Activated CD4-positive, alpha-beta memory T cell treated with anti-CD3 and anti-CD28 coated beads, Interleukin-2, amount 10 ng/mL, durations not matched to agents 7 days and 5 days (primary cell): ENCODE measurements around the gene RPL29. TPM values are rescaled to one million over a fixed set of nuclear protein-coding genes. Genes with fewer than 3 reads are reported as not detected.
"Not testable (repeated sequence)": the region's sequence is repeated elsewhere in the genome, so short reads cannot be mapped to it uniquely, and the experiment has no call there.

Experiments
- CTCF ChIA-PET: fragments of 350-600 bp; sonication (Branson Sonifier 250); formaldehyde crosslinking; loops from one replicate; lab custom pipeline; 2021; ENCODE audit warnings: antibody characterized with exemption, inconsistent platforms; lab: Charles Lee
- POLR2A ChIA-PET: fragments of 350-600 bp; sonication (Branson Sonifier 250); formaldehyde crosslinking; loops from one replicate; lab custom pipeline; 2021; ENCODE audit warnings: antibody characterized with exemption; lab: Charles Lee
- DNase-seq: peaks from one replicate; pipeline ENCODE4 v3.0.0-alpha.2; 2020
- H3K27ac Mint-ChIP-seq: one replicate; pipeline ENCODE4 v1.8.0; 2021; ENCODE audit warnings: mild to moderate bottlenecking, mixed read lengths
- H3K27me3 Mint-ChIP-seq: one replicate; pipeline ENCODE4 v1.8.0; 2021; ENCODE audit warnings: mixed read lengths
- H3K36me3 Mint-ChIP-seq: one replicate; pipeline ENCODE4 v1.8.0; 2021; ENCODE audit warnings: low read depth, mixed read lengths
- H3K4me1 Mint-ChIP-seq: one replicate; pipeline ENCODE4 v1.8.0; 2021; ENCODE audit warnings: mixed read lengths
- H3K4me3 Mint-ChIP-seq: one replicate; pipeline ENCODE4 v1.8.0; 2021; ENCODE audit warnings: mild to moderate bottlenecking, mixed read lengths
- H3K9me3 Mint-ChIP-seq: one replicate; pipeline ENCODE4 v1.8.0; 2021; ENCODE audit warnings: mixed read lengths
- total RNA-seq, 2 experiments: library from RNA; stranded (reverse); gene quantifications; one replicate each; pipeline ENCODE4 v1.2.3, GENCODE V29; 2021

Gene RPL29
- total RNA-seq = 1,000 to 10,000 TPM; 1,042 to 1,047 TPM

GRCh38 chr3:51995346-51996163, at the start of gene RPL29:
Gene RPL29 (minus strand): TSS chr3:51995895. CDS start chr3:51995461, 434 bp downstream.
- ChIA-PET POLR2A (interaction anchor here (0.6 to 3.0 kb wide), 20 partner anchors 11 to 325 kb away, joined by 3 to 78 read pairs (median 4); partner anchors contain the start of genes ABHD14A, ABHD14B, ACY1 and DUSP7), CTCF (interaction anchor here (0.7 to 3.0 kb wide), 23 partner anchors 13 to 493 kb away, joined by 3 to 16 read pairs (median 4); partner anchors contain the start of genes ABHD14B, ACY1, PARP3 and POC1A)
- Mint-ChIP-seq H3K9me3 (no peaks in the 10 kb centered on the region), H3K4me1 (peaks cover 46% of the 10 kb centered on the region), H3K4me3 (peak within 1 kb of the TSS; percentile 100), H3K27me3 (peaks cover 10% of the 10 kb centered on the region), H3K27ac (peak within 1 kb of the TSS; percentile 99), H3K36me3 (peaks cover 43% of the 10 kb centered on the region)
- DNase-seq = peak; percentile 94

DNA sequence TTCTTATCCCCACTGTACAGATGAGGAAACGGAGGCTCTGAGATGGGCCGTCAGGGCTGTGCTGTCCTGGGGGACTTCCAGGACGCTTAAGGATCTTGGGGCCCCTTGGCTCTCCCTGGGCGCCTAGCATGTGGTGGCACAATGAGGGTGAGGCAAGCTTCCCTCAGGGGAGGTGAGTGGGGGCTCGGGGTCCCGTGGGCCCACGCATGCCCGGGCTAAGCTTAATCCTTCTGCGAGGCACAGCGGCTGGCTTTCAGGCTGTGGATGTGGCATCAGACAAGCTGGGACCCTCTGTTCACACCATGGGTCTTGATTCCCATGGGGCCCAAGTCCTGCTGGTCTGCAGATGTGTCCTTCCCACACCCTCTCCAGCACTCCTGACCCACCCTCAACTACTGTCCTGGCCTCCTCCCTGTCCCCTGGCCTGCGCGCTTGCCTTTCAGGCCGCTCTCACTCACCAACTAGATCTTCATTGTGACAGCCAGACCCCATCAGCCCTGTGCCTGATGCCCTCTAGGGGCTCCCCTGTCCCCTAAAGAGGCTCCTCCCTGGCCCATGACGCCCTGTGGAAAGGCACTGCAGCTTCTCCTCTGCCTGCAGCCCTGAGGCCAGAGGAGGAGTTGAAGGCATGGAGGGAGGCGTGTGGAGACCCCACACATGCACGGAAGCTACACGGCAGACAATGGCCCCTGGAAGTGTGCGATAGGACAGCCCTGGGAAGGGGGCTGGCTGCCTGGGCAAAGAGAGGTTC, 49.3 kb upstream of the RPL29 start:
- no peaks in the 10 kb centered on the region for H3K9me3 Mint-ChIP-seq
- no peak overlapping the region for H3K27ac Mint-ChIP-seq
- CTCF ChIA-PET = interaction anchor here (1.4 kb wide), 1 partner anchor 9 kb away, joined by 4 read pairs; no protein-coding TSS in a partner anchor
- POLR2A ChIA-PET = interaction anchor here (1.1 to 2.0 kb wide), 2 partner anchors 10 to 11 kb away, joined by 3 to 6 read pairs; partner anchors contain the start of gene DUSP7
- no peaks in the 10 kb centered on the region for H3K27me3 Mint-ChIP-seq
- peaks cover 3% of the 10 kb centered on the region for H3K4me1 Mint-ChIP-seq
- peaks cover 10% of the 10 kb centered on the region for H3K36me3 Mint-ChIP-seq
- H3K4me3 Mint-ChIP-seq = no peak overlapping the region
- DNase-seq = no peak

- no peak for DNase-seq
- POLR2A ChIA-PET = interaction anchor here (1.2 to 2.0 kb wide), 2 partner anchors 8 to 13 kb away, joined by 4 to 6 read pairs; partner anchors contain the start of gene DUSP7
- no peaks in the 10 kb centered on the region for H3K9me3 Mint-ChIP-seq
- H3K27me3 Mint-ChIP-seq = no peaks in the 10 kb centered on the region
- H3K36me3 Mint-ChIP-seq = no peaks in the 10 kb centered on the region
- CTCF ChIA-PET = no interaction called here
- no peak overlapping the region for H3K4me3 Mint-ChIP-seq
- no peak overlapping the region for H3K27ac Mint-ChIP-seq
- peaks cover 2% of the 10 kb centered on the region for H3K4me1 Mint-ChIP-seq
Observed at GRCh38 chr3:52043750-52044149, 48.1 kb upstream of the RPL29 start.

DNA sequence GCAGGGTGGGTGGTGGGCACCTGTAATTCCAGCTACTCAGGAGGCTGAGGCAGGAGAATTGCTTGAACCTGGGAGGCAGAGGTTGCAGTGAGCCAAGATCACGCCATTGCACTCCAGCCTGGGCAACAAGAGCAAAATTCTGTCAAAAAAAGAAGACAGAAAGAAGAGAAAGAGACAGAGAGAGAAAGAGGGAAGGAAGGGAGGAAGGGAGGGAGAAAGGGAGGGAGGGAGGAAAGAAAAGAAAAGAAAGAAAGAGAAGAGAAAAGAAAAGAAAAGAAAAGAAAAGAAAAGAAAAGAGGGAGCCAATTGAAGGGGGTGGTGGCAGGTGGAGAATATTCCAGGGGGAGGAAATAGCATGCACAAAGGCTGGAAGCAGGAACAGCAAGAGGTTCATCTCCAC, 47.3 kb upstream of the RPL29 start:
- not testable (repeated sequence) for H3K9me3 Mint-ChIP-seq, H3K4me3 Mint-ChIP-seq, H3K27ac Mint-ChIP-seq, DNase-seq, H3K4me1 Mint-ChIP-seq, H3K36me3 Mint-ChIP-seq, H3K27me3 Mint-ChIP-seq
- POLR2A ChIA-PET = interaction anchor here (1.2 to 1.6 kb wide), 2 partner anchors 9 to 13 kb away, joined by 4 to 5 read pairs; partner anchors contain the start of gene DUSP7
- CTCF ChIA-PET = interaction anchor here (2.7 kb wide), 1 partner anchor 14 kb away, joined by 7 read pairs; the partner anchor contains the start of gene DUSP7

DNA sequence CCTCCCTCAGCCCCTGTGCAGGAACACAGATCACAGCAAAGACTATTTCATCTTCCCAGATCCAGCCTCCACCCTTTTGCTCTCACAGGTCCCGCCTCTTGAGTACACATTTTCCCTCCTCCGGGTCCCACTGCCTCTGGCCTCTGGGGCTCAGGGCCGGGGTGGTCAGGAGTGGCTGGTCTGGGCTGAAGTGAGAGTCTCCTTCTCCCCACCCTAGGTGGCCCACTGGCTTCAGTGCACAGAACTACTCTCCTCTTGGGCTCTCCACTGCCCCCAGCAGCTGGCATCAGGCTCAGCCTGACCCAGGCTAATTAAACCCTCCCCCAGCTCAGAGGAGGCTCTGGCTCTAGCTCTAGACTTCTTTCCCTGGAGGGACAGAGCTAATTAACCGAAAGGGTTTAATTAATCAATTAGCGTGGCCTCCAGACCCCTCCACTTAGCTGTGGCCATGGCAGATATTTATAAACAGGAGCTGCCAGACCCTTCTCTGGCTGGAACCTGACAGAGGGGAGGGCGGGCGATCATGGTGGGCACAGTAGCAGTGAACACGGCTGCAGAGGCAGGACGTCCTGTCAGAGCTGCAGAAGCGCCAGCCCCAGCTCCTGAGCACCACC, 45.5 kb upstream of the RPL29 start:
- no peaks in the 10 kb centered on the region for H3K27me3 Mint-ChIP-seq
- no peak overlapping the region for H3K27ac Mint-ChIP-seq
- ChIA-PET POLR2A (interaction anchor here (1.3 to 1.8 kb wide), 3 partner anchors 10 to 15 kb away, joined by 3 to 12 read pairs (median 5); partner anchors contain the start of gene DUSP7), CTCF (interaction anchor here (2.7 kb wide), 1 partner anchor 16 kb away, joined by 7 read pairs; the partner anchor contains the start of gene DUSP7)
- no peak overlapping the region for H3K4me3 Mint-ChIP-seq
- no peaks in the 10 kb centered on the region for H3K36me3 Mint-ChIP-seq
- no peaks in the 10 kb centered on the region for H3K9me3 Mint-ChIP-seq
- no peak for DNase-seq
- H3K4me1 Mint-ChIP-seq = peaks cover 2% of the 10 kb centered on the region

- peaks cover 2% of the 10 kb centered on the region for H3K4me1 Mint-ChIP-seq
- POLR2A ChIA-PET = interaction anchor here (1.3 to 1.8 kb wide), 2 partner anchors 9 to 13 kb away, joined by 3 to 12 read pairs; no protein-coding TSS in a partner anchor
Observed at GRCh38 chr3:52040600-52040999, 44.9 kb upstream of the RPL29 start.

DNA sequence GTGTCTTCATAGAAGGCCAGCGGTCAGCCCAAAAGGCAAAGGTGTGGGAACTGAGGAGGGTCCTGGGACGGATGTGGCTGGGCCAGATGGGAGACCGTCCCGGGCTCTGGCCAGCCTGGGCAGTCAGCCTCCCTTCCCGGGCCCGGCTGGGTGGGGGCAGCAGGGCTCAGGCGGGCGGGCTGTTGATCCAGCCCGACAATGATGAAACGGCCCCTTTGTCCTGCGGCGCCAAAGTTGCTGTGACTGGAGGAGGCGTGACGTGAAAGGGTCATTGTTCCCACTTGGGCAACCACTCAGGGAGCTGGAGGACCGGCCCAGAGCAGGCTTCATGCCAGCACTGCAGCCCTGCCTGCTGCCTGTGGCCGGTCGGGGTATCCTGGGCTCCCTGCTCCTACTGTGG, 44.2 kb upstream of the RPL29 start:
- H3K4me1 Mint-ChIP-seq = peaks cover 2% of the 10 kb centered on the region
- H3K9me3 Mint-ChIP-seq = no peaks in the 10 kb centered on the region
- no peak for DNase-seq
- CTCF ChIA-PET = no interaction called here
- no peak overlapping the region for H3K4me3 Mint-ChIP-seq
- H3K27ac Mint-ChIP-seq = no peak overlapping the region
- POLR2A ChIA-PET = no interaction called here
- H3K27me3 Mint-ChIP-seq = no peaks in the 10 kb centered on the region
- no peaks in the 10 kb centered on the region for H3K36me3 Mint-ChIP-seq

More at GRCh38 chr3:52040600-52040999, 44.9 kb upstream of the RPL29 start:
- Mint-ChIP-seq H3K27ac (no peak overlapping the region), H3K9me3 (no peaks in the 10 kb centered on the region), H3K36me3 (no peaks in the 10 kb centered on the region), H3K4me3 (no peak overlapping the region), H3K27me3 (no peaks in the 10 kb centered on the region)
- CTCF ChIA-PET = interaction anchor here (2.7 kb wide), 1 partner anchor 16 kb away, joined by 7 read pairs; the partner anchor contains the start of gene DUSP7
- DNase-seq = no peak

DNA sequence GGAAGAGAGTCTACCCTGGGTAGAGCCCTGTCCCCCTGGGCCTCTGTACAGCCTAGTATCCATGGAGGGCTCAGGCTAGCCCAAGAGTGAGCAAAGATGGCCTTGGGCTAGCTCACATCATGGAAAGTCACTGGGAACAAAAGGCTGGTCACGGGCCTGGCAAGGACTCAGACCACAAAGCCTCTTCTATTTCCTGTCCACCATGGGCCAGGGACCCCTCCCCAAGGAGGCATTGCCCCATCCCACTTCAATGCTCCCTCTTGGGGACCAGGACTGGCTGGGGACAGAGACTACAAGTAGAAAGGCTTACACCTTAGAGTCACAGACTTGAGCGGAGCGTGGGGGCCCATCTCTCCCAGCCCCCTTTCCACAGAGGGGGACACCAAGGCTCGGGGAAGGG, 43.7 kb upstream of the RPL29 start:
- Mint-ChIP-seq H3K27ac (no peak overlapping the region), H3K4me1 (peaks cover 2% of the 10 kb centered on the region), H3K9me3 (no peaks in the 10 kb centered on the region), H3K4me3 (no peak overlapping the region), H3K27me3 (no peaks in the 10 kb centered on the region), H3K36me3 (no peaks in the 10 kb centered on the region)
- ChIA-PET CTCF (no interaction called here), POLR2A (no interaction called here)
- no peak for DNase-seq

GRCh38 chr3:52038227-52038626, 42.5 kb upstream of the RPL29 start:
- Mint-ChIP-seq H3K27me3 (no peaks in the 10 kb centered on the region), H3K4me1 (peaks cover 2% of the 10 kb centered on the region), H3K36me3 (no peaks in the 10 kb centered on the region), H3K9me3 (no peaks in the 10 kb centered on the region), H3K4me3 (no peak overlapping the region), H3K27ac (no peak overlapping the region)
- ChIA-PET CTCF (interaction anchor here (1.6 kb wide), 1 partner anchor 18 kb away, joined by 3 read pairs; the partner anchor contains the start of gene DUSP7), POLR2A (no interaction called here)
- DNase-seq = no peak

DNA sequence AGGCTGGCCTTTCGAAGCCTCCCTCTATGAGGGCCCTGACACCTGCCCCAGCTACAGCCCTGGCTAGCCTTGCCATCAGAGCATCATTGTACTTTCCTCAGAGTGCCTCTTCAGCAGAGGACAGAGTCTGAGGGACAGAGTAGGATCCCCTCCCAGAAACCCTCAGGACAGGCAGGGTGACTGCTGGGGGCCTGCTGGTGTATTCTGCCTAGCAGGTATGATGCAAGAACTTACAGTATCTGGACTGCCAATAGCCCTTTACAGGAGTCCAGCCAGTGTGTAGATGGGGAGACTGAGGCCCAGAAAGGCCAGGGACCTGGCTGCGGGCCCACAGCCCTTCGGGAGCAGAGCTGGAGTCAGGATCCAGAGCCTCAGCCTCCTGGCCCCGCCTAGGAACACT, 41.6 kb upstream of the RPL29 start:
- Mint-ChIP-seq H3K4me3 (no peak overlapping the region), H3K36me3 (no peaks in the 10 kb centered on the region), H3K9me3 (no peaks in the 10 kb centered on the region), H3K27ac (no peak overlapping the region), H3K27me3 (no peaks in the 10 kb centered on the region), H3K4me1 (peaks cover 2% of the 10 kb centered on the region)
- POLR2A ChIA-PET = no interaction called here
- CTCF ChIA-PET = interaction anchor here (1.6 kb wide), 2 partner anchors 19 to 24 kb away, joined by 3 read pairs; partner anchors contain the start of gene DUSP7
- no peak for DNase-seq

DNA sequence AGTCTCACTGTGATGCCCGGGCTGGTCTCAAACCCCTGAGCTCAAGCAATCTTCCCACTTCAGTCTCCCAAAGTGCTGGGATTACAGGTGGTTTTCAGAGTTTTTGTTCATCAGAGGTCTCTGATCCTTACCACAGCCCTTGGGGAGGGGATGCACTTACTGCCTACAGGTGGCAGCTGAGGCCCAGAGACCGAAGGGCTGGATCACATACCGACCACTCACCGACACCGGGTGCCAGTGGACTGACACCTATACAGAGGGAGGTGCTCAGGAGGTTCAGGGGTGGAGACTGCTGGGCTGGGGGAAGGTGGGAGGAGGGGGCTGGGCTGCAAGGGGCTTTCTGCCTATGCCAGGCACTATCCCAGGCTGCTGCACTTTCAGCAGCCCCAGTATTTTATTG, 41.1 kb upstream of the RPL29 start:
- Mint-ChIP-seq H3K4me3 (no peak overlapping the region), H3K36me3 (no peaks in the 10 kb centered on the region), H3K27ac (no peak overlapping the region), H3K4me1 (no peaks in the 10 kb centered on the region), H3K27me3 (no peaks in the 10 kb centered on the region), H3K9me3 (no peaks in the 10 kb centered on the region)
- ChIA-PET POLR2A (no interaction called here), CTCF (interaction anchor here (1.6 kb wide), 2 partner anchors 19 to 24 kb away, joined by 3 read pairs; partner anchors contain the start of gene DUSP7)
- DNase-seq = no peak

DNA sequence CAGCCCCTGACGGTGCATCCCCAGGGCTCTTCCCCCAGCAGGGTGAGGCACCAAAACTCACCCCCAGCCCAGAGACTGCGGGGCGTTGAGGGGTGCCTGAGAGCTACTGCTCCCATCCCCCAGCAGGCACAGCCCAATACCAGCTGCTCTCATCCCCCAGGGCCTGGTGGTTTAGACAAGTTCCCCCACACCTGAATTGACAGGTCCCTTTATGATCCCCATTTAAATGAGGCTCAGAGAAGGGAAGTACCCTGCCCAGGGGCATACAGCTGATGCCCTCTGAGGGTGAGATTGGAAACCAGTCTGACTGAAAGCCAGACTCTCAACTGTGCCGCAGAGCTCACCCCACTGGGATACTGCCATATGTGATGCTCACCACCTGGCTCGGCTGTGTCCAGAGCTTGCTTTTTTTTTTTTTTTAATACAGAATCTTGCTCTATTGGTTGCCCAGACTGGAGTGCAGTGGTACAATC, 40.6 kb upstream of the RPL29 start:
- POLR2A ChIA-PET = no interaction called here
- Mint-ChIP-seq H3K4me3 (no peak overlapping the region), H3K9me3 (no peaks in the 10 kb centered on the region), H3K27ac (no peak overlapping the region), H3K27me3 (no peaks in the 10 kb centered on the region), H3K36me3 (no peaks in the 10 kb centered on the region), H3K4me1 (no peaks in the 10 kb centered on the region)
- CTCF ChIA-PET = interaction anchor here (1.6 kb wide), 2 partner anchors 20 to 23 kb away, joined by 3 read pairs; partner anchors contain the start of gene DUSP7
- DNase-seq = no peak
